HG03457 (cell line): Measurements from ENCODE around the gene RBCK1.

Experiments
- ATAC-seq: cut with Tn5 transposase; IDR thresholded peaks from one replicate; pipeline ENCODE4 v1.9.1; 2021; ENCODE audit warnings: moderate number of reproducible peaks; ENCODE audit not compliant: unreplicated experiment

RBCK1 gene

GRCh38 chr20:397432-398237, 10.5 kb upstream of the RBCK1 start:
- no peak for ATAC-seq

GRCh38 chr20:399182-399707, 8.9 kb upstream of the RBCK1 start:
- no peak for ATAC-seq

GRCh38 chr20:400128-400453, 8.0 kb upstream of the RBCK1 start:
- no peak for ATAC-seq

- ATAC-seq: no peak
These were observed 7.4 kb upstream of the RBCK1 start for GRCh38 chr20:400454-401275.

GRCh38 chr20:401682-402495, 6.2 kb upstream of the RBCK1 start:
- ATAC-seq: no peak

- ATAC-seq: no peak
These were observed 5.6 kb upstream of the RBCK1 start for GRCh38 chr20:402496-402885.

GRCh38 chr20:402898-403581, 5.1 kb upstream of the RBCK1 start:
- ATAC-seq: no peak

GRCh38 chr20:403582-403957, 4.5 kb upstream of the RBCK1 start:
- ATAC-seq: no peak

- no peak for ATAC-seq
These were observed 4.0 kb upstream of the RBCK1 start for GRCh38 chr20:404088-404487.

- ATAC-seq: no peak
These were observed 1.6 kb upstream of the RBCK1 start for GRCh38 chr20:406200-407132.

GRCh38 chr20:407133-407952, 756 bp upstream of the RBCK1 start:
- ATAC-seq: peak; percentile 45

GRCh38 chr20:408843-409696, 971 bp downstream of the RBCK1 start:
- ATAC-seq: no peak

GRCh38 chr20:409697-410559, 1.8 kb downstream of the RBCK1 start:
- ATAC-seq: no peak

- no peak for ATAC-seq
These were observed 4.0 kb downstream of the RBCK1 start for GRCh38 chr20:412081-412480.

GRCh38 chr20:414161-414560, 6.1 kb downstream of the RBCK1 start:
- ATAC-seq: no peak

- ATAC-seq: no peak
These were observed 7.8 kb downstream of the RBCK1 start for GRCh38 chr20:415820-416322.
